NCI-H2227 treated with DMSO at 0.1 percent for 48 hours (cell line): ENCODE measurements around the gene PITPNM2.

Source experiments
- DNase-seq: peaks from one replicate; lab custom pipeline; 2025; lab: John Stamatoyannopoulos, UW

PITPNM2 gene

DNA sequence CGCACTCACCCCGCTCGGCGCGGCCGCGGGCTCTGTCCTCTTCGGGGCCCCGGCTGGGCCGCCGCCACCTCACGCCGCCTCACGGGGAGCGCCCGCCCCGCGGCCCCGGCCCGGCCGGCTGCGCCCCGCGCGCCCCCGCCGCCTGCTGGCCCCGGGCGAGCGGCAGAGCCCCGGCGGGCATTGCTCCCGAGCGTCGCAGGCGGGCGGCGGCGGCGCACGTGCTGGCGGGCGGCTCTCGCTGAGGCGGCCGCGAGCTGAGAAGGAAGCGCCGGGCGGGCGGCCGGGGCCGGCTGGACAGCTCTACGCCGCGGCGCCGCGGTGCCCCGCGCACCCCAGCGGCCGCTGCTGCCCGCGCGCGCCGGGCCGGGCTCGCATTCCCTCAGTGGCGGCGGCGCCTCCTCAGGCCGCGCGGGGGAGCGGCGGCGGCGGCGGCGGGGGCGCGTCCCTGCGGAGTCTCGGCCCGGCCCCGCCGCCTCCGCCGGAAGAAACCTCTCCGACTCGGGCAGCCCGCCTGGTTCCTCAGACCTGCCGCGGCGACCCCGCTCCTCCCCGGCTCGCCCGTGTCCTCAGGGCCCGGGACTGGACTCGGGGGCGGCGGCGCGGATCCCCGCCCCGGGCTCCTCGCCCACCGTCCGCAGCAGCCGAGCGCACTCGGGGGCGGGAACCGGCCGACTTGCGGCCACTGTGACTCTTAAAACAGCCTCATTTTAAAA, at the start of gene PITPNM2:
TSS of gene PITPNM2 (minus strand) at position 347 of the 713 bp plus-strand sequence. CDS start 116,500 bp downstream, outside the sequence.
- peak; percentile 37 for DNase-seq

DNA sequence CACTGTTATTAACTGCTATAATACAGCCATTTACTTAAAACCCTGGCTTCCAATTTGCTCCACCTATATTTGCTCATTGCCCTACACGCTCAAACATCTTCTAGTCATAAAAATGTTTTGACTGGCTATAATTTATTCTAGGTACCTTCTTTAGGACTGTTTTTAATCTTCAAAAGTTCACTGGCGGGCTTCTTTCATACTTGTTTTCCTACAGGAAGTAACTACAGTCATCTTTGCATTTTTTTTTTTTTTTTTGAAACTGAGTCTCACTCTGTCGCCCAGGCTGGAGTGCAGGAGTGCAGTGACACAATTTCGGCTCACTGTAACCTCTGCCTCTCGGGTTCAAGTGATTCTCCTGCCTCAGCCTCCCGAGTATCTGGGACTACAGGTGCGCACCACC, 49.5 kb upstream of the PITPNM2 start:
- DNase-seq: no peak

DNA sequence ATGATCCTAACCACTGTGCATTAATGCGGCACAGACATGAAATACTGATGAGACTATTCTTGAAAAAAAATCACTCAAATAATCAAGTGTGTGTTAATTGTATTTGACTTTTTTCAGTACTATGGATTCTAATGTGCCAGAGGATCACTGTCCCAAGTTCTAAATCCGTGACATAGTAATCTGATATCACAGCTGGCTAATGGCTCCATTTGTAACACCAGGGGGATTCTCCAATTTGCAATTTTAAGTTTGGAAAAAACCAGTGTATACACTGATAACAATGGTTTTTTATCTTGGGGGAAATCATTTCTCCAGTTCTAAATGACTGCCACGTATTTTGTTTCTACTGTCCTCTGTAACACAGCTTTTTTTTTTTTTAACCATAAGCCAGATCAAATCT, 49.0 kb upstream of the PITPNM2 start:
- no peak for DNase-seq

DNA sequence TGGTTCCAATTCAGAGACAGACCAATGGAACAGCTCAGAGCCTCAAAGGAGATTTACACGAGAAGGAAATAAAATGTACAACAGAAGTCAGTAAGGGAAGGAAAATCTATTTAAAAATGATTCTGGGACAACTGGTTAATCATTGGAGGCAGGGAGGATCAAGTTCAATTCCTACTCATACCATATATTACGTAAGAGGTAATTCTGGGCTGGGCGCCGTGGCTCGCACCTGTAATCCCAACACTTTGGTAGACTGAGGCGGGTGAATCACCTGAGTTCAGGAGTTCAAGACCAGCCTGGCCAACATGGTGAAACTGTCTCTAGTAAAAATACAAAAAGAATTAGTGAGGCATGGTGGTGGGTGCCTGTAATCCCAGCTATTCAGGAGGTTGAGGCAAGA, 36.7 kb upstream of the PITPNM2 start:
- DNase-seq: no peak

DNA sequence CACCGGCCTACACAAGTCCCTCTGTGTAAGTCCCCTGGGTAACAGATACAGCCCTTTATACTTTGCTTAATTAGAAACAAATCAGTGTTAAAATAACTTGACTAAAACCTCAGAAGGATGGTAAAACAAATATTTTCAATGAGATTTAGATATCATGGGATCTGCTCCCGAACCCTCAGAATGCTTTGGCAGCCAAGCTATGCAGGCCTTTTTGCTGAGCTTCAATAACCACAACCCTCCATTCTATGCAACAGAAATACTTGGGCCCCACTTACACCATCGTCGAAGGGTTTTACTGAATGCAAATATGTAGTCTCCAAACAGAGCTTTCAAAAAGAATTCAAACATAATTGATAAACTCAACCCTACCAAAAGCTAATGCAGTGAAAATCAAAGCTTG, 29.3 kb upstream of the PITPNM2 start:
- no peak for DNase-seq

DNA sequence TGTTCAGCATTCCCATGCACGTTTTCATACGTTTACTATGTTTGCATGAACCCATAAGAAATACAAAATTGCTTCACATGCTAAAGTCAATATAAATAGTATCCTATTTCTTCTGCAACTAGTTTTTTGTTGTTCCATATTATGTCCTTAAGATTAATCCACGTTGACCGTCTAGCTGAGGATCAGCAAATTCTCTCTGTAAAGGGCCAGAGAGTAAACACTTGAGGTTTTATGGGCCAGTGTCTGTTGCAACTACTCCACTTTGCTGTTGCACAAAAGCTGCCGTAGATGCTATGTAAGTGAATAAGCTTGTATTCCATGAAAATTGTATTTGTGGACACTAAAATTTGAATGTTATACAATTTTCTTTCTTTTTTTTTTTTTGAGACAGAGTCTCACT, 21.1 kb upstream of the PITPNM2 start:
- no peak for DNase-seq

DNA sequence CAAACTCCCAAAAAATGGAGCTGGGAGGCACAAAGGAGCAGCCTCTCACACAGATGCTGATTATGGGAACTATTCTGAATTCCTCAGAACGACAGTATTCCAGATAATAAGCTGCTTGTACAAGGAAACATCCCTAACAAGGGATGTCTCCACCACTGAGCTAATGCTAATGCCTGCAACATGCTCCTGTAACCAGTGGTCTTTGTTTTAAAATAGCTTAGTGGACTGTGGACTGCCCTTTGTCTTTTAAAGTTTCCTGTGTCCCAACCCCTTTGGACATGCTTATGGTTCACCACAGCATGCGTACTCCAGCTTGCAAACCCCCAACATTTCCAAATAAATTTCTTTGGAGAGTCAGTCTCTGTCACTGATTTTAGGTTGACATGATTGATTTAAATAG, 16.4 kb upstream of the PITPNM2 start:
- DNase-seq: no peak

DNA sequence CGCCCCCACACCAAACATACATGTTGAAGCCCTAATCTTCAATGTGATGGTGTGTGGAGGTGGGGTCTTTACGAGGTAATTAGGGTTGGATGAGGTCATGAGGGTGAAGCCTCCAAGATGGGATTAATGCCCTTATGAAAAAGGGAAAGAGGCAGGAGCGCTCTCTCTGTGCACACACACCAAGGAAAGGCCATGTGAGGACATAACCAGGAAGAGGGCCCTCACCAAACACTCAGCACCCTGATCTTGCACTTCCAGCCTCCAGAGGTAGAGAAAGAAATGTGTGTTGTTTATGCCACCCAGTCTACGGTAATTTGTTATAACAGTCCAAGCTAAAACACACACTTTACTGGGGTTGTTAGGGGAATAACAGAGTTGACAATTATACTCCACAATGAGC, 14.6 kb upstream of the PITPNM2 start:
- DNase-seq: no peak

DNA sequence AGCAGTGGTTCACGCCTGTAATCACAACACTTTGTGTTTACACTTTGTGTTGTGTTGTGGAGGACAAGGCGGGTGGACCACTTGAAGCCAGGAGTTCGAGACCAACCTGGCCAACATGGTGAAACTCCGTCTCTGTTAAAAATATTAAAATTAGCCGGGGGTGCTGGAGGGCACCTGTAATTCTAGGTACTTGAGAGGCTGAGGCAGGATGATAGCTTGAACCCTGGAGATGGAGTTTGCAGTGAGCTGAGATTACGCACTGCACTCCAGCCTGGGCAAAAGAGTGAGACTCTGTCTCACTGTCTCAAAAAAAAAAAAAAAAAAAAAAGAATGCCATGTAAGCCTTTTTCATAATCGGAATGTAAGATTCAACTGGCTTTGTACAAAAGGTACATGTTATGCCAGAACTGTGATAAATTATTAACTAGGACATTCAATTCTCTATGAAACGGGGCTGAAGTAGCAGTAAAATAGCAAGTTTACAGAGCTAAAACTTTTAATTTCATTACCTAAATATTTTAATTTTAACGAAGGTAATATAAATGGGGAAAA, 13.9 kb upstream of the PITPNM2 start:
- DNase-seq: no peak

DNA sequence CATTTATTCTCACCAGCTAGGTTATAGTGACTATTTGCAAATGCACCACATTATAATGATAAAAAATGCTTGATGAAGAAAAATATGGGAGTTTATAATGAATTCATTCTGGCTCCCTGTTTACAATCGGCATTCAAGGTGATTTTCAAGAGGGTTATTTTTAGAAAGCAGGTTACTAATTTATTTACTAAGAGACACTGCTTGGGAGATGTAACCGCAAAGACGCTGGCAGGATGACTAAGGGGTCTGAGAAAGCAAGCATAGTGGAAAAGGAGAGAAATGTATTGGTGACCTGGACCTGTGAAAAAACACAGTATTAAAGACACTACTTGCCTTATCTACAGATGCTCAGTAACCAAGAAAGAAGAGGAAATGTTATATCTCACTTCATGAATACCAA, 13.3 kb upstream of the PITPNM2 start:
- no peak for DNase-seq

DNA sequence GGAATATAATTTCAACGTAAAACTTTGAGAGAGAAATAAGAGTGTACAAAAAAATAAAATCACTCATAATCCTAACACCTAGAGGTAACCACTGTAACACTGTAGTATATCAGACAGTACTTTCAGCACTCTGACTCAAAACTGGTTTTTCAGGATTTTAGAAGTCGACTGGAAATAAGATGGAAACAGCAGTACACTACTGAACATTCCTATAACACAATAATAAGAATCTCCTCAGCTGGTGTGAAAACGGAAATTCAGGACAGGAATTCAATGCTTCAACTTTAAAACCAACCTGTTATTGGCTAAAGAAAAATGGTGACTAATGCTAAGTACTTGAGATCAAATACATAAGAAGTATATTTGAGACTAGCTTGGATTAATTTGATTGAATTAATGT, 12.3 kb upstream of the PITPNM2 start:
- no peak for DNase-seq

DNA sequence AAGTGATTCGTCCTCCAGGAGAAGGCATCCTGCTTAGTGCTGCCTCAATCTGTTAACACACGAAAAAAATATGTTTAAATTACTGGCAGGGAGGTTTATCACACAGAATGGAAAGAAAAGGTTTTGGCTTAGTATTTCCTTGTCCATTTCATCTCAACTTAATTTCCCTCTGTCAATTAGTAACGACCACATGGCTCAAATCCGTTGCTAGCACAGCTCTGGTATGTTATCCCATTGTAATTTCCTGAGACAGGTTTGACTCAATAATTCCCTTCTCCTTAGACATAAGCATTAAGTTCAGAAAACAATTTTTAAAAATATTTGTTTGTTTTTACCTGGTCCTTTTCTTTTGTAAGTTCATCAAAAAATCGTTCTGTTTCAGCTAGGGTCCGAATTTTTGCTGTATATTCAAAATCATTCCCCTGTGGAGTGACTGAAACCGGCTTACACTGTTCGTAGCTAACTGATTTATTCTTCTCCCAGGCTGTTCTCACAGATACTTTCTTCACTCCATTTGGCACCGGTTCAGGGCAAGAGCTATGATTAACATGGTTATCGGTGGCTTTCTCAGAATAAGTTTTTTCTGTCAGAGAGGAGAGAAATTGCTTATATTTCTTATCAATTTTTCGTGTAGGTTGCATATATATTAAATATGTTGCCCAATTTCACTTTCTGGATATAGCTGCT, 10.1 kb upstream of the PITPNM2 start:
- DNase-seq: no peak

DNA sequence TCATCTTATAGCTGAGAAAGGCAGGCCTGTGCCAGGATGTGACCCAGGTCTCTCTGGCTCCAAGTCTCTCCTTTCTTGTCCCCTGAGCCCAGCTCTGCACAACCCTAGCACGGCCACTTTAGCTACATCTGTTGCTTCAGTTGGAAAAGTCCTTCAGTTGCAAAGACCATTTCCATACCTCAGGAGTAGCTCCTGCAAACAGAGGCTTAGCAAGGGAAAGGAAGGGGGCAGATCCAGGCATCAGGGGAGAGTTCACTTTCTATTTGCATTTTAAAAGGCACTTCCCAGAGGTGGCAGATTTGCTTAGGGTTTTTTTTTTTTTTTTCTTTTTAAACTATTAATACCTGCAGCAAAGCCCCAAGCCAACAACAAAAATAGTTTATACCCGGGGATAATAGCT, 3.0 kb upstream of the PITPNM2 start:
- DNase-seq: no peak

DNA sequence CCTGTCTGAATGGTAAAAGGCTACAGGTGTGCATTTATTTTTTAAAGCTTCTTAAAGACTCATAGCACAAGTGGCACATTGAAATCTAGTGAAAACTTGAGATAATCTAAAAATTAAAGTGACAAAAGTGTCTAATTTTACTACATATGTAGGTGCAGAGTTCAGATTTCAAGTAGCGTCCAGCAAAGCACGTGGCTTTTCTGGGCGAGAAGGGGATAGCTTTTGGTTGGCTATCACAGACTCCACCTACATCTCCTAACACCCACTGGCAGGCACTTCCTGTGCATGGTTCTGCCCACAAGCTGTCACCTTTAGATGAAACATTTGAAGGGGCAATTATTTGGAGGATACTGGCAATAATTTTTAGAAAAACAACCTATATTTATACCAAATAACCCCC, 1.9 kb upstream of the PITPNM2 start:
- no peak for DNase-seq

DNA sequence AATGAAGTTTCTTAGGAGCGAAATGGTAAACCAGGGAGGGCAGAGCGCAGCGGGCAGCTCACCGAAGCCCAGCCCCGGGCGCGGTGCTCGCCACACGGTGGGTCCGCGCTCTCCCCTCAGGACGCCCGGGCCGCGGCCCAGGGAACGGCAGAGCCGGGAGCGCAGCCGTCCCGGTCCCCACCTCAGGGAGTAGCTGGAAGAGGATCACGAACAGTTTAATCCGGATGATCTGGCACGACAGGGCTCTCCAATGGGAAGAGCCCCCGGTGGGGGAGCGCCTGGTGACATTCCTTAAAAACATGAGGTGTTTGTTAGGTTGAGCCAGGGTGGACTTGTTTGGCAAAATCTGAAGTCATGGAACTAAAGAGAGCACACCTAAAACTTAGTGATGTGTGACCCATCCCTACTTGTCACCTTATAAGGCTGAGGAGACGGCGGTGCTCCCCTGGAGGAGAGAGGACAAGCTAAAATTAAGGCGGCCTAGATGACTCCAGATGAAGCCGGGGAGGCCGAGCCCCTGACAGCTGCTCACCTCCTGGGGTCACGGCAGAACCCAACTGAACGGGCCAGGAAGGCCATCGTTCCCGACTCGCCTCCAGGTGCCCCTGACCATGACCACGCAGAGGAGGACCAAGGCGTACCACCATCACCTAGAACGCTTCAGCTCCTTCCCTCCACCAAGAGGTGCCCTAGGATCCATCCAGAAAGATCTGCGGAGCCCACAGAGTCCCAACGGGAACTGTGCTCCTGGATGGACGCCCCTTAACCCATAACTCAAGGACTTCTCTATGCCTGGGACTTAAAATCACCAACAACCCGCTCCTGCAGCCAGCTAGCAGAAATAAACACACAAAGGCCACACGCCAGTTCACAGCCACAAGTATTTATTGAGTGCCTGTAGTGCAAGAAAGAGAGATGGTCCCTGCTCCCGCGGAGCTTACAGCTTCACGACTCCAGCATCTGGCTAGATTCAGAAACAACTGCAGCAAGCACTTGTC, 866 bp upstream of the PITPNM2 start:
- no peak for DNase-seq

DNA sequence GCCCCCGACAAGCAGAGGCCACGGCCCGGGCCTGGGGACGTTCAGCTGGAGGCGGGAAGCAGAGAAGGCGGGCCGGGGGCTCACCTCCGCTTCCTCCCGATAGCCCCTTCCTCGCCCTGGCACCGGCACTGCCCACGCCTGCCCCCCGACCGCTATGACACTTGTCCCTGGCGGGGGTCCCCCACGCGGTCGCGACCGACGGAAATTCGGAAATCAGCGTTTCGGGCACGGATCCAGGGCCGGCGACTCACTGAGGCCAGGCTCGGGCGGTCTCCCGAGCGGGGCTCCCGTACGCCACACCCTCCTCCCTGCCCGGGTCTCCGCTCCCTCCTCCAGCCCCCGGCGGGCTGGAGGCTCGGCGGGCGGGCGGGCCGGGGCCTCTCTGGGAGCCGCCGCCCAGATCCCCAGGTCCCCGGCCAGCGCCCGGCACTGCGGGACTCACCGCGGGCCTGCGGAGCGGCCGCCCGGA, 581 bp downstream of the PITPNM2 start:
- no peak for DNase-seq

DNA sequence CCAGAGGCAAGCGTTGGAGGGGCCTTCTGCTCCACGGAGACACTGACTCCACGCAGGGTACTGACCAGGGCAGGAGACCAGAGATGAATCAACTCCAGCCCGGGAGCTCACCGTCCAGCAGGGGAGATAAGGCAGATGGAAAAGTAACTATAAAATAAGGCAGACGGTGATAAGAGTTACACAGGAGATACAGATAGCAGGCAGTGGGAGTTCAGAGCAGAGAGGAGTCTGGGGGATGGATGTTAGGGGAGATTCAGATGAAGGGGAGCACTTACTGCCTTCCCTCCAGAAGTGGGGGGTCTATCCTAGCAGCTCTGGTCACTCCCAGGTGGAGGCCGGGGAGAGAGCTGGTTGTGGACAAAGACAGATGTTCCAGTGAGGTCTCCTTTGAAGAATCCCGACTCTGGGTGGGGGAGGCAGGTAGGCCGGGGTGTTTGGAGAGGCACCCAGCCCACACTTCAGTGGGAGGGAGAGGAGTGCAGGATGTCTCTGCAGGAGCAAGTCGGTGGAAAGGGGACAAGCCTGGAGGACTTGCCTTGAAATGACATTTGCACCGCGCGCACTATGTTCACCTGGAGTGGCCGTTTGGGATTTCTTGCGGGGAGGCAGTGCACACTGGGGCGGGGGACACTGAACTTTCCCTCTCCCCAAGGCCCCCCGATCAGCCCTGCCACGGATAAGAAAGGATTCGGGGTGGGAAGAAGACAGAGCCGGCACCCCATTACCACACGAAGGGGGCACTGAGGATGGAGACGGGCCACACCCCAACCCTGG, 1.2 kb downstream of the PITPNM2 start:
- DNase-seq: no peak

DNA sequence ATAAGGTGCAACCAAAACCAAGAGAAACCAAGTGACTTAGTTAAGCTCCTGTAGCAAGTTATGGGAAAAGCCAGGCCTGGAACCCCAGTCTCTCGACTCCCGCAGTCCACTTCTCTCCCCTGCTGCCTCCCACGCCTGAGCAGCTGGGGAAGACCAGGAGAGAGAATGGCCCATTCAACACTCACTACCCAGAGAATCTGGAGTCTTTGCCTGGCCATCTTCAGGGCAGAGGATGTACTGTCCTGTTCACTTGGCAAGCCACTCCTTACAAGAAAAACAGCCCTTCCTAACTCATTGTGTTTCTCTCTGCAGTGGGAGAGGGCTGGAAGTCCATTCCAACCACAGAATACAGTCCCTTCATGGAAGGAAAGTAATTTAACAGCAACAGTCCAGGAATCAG, 1.8 kb downstream of the PITPNM2 start:
- DNase-seq: no peak

DNA sequence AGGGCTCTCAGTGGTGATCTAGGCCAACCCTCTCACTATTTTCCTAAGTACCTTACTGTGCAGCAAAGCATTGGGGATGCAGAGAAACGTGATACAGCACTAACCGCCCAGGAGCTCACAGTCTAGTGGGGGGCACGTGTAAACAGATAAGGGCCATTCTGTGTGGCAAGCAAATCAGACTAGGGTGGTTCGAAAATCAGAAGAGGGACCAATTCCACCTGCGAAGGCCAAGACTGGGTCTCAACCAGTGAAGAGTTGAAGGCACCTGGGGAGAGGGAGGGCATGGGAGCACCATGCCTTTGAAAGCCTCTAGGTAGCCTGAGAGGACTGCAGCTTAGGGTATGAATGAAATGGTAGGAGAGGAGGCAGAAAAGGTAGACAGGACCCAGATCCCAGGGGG, 2.2 kb downstream of the PITPNM2 start:
- no peak for DNase-seq

DNA sequence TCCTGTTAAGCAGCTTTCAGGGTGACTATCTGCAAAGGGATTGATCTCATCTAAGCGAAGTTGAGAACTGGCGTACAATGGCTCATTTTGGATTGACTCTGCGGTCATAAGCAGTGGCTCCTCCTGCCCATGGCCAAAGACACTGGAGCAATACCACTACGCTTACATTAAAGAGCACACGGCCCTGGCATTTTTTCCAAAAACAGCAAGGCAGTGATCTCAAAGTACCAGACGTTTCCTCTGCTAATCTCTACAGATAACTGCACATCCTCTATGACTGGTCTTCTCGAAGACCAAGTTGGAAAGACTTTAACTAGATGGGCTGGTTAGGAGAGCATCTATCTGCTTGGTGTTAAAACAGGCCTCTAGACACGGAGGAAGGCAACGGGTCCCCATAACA, 2.7 kb downstream of the PITPNM2 start:
- no peak for DNase-seq

DNA sequence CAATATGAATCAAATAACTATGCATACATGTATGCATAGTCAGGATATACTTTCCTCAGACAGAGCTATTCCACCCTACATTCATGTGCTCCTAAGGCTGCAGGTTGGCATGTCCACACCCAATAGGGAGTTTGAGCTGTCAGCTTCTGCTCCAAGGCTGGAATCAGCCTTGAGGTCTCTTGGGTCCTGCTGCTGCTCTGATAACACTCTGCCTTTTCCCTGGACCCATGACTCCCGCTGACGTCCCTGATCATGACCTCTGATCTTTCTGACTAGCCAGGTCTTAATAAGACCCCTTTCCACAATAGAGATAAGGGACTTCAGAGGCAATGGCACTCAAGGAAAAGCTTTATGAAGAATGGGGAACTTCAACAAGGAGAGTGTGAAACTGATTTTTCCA, 5.7 kb downstream of the PITPNM2 start:
- no peak for DNase-seq
